HG03159 (cell line): Measurements from ENCODE around the gene ABCC1.
"Not testable (repeated sequence)": the region's sequence is repeated elsewhere in the genome, so short reads cannot be mapped to it uniquely, and the experiment has no call there.

Experiments
- ATAC-seq: cut with Tn5 transposase; IDR thresholded peaks from one replicate; pipeline ENCODE4 v1.9.1; 2021; ENCODE audit warnings: mild to moderate bottlenecking, moderate library complexity; ENCODE audit not compliant: unreplicated experiment

Gene ABCC1

DNA sequence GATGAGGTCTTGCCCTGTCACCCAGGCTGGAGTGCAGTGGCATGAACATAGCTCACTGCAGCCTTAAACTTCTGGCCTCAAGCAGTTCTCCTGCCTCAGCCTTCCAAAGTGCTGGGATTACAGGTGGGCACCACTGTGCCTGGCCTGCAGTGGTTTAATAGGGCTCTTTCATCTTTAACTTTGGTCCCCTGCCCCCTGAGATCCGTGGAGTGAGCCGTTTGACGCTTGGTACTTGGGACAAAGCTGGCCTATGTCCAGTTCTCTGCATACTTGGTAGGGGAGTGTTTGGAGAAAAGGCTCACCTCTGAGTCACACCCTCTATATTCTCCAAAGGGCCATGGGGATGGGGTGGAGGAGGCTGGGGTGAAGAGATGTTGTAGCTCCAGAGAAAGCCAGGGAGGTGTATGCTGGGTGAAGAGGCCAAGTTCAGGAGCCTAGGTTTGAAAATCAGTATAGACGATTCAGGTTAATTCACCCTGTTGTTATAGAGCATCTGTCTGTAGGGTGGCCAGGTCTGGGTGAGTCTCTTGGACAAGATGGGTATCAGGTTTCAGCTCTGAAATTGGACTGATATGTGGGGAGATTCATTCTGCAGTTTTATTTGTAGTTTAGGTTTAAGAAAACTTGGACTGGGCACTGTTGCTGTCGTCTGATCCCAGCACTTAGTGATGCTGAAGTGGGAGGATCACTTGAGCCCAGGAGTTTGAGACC lies 17.6 kb downstream of the ABCC1 start:
- no peak for ATAC-seq

DNA sequence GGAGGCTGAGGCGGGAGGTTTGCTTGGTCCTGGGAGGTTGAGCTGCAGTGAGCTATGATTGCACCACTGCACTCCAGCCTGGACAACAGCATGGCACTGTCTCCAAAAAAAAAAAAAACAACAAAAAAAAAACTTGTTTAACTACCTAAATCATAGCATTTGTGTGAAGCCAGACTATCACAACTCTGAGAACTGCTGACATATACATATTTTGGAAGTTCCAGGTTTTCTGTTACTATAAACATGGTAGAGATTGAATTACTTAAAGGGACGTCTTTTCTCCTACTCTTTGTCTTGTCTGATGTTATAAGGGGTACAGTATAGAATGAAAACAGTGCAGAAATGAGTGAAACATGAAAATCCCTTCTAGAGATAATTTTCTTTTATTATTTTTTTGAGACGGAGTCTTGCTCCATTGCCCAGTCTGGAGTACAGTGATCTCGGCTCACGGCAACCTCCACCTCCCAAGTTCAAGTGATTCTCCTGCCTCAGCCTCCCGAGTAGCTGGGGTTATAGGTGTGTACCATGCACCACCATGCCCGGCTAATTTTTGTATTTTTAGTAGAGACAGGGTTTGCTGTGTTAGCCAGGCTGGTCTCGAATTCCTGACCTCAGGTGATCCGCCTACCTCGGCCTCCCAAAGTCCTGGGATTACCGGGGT lies 18.4 kb downstream of the ABCC1 start:
- ATAC-seq: no peak

DNA sequence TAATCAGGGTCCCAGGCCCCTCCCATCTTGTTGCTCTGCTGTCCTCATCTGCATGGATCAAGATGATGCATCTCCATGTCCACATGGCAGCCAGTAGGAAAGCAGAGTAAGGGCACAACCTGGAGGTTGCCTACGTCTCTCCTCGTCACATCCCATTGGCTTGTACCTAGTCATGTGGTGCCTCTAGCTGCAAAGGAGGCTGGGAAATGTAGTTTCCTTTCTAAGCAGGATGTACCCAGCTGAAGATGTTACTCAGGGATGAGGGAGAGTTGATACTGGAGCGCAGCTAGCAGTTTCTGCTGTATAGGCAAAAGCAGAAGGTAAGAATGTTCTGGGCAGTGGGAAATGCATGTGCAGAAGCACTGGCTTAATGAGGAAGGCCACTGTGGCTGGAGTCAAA lies 20.8 kb downstream of the ABCC1 start:
- ATAC-seq: no peak

DNA sequence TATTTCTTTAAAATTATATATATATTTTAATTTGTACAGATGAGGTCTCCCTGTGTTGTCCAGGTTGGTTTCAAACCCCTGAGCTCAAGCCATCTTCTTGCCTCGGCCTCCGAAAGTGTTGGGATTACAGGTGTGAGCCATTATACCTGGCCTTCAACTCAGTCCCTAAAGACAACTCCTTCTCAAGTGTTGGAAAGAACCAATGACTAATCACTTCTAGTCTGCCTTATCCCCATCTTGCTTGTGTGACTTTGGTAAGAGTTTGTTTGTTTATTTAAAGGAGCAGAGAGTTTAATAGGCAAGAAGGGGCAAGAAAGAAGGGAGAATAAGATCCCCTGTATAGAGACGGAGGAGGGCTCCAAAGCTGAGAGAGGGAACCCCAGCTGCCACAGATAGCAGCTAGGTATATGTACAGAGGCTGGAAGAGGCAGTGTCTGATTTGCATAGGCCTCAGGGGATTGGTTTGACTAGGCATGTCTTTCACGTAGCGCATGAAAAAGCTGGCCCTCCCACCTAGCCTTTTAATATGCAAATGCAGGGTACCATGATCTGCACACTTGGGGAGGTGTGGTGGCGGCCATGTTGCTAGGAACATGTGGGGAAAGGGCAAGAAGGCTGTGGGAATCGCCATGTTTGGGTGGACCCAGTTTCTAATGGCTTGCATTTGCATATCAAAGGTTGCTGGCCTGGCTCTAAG lies 21.5 kb downstream of the ABCC1 start:
- ATAC-seq: no peak

DNA sequence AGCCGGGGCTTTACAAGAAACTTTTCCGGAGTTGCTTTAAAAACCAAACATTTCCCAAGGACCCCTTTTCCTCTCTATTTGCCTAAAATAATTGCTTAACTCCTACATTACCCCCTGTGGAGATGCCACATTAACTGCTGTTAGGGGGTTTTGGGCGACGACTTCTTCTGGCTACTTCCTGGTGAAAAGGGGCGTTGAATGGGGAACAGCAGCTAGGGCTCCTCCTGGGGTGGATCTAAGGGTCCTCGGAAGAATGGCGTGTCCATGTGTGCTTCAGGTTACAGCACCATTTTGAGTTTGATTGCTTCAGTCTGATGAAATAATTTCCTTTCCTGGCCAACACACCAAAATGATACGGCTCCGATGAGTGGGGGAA lies 22.0 kb downstream of the ABCC1 start:
- no peak for ATAC-seq

DNA sequence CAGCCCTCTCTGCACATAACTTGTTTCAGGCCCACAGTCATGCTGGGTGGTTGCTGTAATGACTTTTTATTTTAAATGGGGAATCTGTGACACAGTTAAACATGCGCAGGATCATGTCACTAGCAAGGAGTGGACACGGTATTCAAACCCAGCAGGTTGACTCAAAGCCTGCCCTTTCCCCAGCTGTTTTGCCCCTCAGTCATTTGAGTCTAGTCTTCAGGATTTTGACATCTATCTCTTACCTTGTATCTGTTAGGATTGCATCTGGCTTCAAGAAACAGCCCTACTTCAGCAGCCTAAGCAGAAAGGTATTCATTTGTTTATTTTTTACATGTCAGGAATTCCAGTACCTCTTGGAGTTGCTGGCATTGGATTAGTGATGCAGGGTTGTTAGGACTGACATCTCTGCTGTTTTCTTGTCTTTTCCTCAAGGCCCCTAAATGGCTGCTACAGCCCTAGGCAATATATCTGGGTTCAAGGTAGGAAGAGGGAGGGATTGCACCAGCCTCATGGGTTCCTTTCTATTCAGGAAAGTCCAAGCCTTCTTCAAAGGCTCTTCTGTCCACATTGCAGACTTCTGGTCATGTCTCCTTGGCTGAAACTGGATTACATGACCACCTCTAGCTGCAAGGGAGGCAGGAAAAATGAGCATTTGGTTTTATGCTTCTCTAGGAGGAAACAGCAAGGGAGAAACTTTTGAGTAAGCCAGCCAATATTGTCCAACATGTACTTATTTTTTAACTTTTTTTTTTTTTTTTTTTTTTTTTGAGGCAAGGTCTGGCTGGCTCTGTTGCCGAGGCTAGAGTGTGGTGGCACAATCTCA lies 22.8 kb downstream of the ABCC1 start:
- ATAC-seq: no peak

DNA sequence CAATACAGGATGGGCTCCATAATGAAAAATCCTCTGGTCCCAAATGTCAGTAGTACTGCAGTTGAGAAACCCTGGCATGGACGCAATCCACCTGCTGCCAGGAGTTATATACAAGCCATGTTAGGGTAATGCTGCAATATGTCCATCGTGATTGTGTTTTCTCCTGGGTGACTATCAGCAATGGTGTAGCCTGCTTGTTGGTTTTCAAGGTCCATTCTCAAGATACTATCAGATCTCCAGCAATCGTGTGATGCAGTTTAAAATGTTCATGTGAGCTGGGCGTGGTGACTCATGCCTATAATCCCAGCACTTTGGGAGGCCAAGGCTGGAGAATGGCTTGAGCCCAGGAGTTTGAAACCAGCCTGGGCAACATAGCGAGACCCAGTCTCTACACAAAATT lies 24.0 kb downstream of the ABCC1 start:
- no peak for ATAC-seq

DNA sequence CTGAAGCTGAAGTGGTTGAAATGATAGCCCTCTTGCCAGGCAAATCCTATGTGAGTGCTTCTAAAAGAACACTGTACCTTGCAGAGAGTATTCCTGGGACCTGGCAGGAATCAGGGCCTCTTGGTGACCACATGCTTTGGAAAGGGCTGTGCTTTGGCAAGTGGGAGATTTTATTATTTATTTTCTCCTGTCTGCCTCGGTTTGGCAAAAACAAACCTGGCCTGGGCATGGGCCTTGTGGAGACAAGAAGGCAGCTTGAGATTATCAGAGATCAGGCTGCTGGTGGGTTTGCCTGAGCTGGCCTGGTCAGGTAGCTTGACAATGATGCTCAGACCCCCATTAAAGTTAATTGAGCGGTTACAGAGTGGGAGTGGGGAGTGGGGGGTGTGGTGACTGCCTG lies 24.6 kb downstream of the ABCC1 start:
- ATAC-seq: no peak

DNA sequence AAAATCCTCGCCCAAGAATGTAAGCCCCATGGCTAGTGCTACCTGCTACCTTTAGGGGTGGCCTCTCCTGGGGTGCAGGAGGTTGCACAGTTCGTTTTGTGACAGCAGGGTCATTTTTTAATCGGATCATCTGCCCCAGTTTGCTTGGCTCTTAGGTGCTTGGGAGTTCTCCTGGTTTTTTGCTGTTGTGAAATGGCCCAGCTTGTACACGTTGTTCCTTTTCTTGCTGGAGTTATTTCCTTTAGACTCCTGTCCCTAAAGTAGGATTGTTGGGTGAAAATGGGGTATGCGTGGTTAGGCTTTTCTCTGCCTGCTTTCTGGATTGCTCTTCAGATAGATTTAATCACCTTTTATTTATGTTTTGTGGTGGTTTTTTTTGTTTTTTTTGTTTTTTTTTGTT lies 25.8 kb downstream of the ABCC1 start:
- no peak for ATAC-seq

DNA sequence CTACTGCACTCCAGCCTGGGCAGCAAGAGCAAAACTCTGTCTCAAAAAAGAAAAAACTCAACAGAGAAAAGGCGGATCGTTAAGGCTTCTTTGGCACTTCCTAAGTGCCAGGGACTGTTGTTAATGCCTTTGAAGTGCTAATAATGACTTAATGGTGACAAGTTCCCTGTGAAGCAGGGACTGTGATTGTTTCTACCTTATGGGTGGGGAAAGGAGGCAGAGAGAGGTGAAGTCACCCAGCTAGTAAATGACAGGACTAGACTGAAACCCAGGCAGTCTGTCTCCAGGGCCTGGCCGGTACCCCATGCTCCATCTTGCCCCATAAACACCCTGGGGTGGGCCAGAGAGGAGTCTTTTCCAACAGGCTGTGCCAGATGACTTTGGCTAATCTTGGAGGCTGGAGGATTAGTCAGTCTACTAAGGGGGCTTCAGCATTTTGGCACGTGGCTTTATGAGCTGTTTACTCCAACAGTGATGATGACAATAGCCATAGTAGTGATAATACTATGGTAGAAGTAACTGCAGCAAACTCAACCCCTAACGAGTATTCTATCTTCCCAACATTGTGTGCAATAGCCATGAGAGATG lies 26.9 kb downstream of the ABCC1 start:
- ATAC-seq: no peak

DNA sequence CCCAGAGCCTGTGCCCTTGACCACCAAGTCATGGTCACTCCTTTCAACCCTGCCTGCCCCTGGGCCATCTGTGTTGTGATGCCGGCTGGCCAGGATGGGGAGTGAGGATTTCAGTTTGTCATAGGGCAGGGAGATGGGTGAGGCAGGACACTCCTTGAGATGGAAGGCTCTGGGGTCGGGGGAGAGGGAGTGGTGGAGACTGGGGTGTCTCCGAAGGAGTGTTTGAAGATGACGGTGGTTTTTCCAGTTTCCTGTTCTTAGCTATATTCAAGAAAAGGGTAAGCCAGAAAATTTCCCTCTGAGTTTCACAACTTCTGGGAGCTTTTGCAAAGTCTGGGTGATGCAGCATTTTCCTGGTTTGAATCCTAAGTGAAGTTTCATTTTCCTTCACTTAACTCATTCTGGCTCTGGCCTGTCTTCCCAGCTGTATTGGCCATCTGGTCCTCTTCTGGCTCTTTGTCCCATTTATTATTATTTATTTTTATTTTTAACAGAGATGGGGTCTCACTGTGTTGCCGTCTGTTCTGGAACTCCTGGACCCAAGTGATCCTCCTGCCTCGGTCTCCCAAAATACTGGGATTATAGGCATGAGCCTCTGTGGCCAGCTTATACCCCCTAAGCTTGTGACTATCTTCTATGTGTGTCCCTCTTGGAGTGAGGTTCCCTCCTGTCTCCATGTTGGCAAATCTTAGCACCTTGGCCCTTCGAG lies 27.7 kb downstream of the ABCC1 start:
- no peak for ATAC-seq

DNA sequence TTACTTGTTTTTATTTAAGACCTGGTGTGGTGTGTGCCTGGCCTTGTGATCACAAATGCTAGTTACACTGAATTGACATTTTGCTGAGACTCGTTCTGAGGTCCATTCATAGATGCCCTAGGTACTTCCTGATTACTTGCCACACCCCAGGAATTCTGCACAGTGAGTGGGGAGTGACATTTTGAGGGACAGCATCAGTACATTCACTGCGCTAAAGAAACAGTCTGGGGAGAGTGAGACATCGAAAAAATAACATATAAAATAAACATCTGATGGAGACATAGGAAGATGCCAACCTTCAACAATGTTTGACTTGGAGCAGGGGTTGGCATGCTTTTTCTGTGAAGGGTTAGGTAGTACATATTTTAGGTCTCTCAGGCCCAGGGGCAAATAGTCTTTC lies 30.4 kb downstream of the ABCC1 start:
- no peak for ATAC-seq

DNA sequence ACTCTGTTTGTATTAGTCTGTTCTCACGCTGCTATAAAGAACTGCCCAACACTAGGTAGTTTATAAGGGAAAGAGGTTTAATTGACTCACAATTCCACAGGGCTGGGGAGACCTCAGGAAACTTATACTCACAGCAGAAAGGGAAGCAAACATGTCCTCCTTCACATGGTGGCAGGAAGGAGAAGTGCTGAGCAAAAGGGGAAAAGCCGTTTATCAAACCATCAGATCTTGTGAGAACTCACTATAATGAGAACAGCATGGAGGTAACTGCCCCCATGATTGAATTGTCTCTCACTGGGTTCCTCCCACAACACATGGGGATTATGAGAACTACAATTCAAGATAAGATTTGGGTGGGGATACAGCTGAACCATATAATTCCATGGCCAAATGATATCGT lies 30.9 kb downstream of the ABCC1 start:
- no peak for ATAC-seq

DNA sequence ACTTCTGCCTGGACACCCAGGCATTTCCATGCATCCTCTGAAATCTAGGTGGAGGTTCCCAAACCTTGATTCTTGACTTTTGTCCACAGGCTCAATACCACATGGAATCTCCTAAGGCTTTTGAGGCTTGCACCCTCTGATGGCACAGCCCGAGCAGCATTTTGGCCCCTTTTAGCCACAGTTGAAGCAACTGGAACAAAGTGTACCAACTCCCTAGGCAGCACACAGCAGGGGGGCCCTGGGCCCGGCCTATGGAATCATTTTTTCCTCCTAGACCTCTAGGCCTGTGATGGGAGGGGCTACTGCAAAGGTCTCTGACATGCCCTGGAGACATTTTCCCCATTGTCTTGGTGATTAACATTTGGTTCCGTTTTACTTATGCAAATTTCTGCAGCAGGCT lies 32.0 kb downstream of the ABCC1 start:
- ATAC-seq: no peak

DNA sequence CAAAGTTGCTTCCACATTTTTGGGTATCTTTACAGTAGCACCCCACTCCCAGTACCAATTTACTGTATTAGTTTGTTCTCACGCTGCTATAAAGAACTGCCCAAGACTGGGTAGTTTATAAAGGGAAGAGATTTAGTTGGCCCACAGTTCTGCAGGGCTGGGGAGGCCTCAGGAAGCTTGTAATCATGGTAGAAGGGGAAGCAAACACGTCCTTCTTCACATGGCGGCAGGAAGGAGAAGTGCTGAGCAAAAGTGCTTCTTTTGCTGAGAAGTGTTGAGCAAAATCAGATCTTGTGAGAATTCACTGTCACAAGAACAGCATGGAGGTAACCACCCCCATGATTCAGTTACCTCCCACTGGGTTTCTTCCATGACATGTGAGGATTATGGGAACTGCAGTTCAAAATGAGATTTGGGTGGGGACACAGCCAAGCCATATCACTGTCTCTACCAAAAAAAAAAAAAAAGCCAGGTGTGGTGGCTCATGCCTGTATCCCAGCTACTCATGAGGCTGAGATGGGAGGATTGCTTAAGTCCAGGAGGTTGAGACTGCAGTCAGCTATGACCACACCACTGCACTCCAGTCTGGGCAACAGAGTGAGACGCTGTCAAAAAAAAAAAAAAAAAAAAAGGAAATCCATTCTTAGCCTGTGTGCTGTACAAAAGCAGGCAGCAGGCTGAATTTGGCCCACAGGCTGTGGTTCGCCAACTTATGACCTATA lies 32.9 kb downstream of the ABCC1 start:
- not testable (repeated sequence) for ATAC-seq

DNA sequence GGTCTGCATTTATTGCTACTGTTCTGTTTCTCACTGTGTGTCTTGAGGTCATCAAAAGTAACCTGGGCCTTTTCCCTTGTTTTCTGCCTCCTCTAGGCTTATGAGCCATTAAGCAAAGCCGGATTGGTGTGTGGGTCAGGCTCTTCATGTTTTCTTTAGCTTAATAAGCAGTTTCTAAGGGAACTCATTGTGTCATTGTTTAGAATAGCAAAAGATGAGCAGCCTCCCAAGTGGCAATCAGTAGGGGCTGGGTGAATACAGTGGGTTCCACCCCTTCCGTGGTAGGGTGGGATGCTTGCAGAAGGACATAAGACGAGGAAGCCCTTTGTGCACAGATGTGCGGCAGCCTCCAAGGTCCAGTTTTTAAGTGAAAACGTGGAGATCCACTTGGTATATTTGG lies 34.5 kb downstream of the ABCC1 start:
- no peak for ATAC-seq

DNA sequence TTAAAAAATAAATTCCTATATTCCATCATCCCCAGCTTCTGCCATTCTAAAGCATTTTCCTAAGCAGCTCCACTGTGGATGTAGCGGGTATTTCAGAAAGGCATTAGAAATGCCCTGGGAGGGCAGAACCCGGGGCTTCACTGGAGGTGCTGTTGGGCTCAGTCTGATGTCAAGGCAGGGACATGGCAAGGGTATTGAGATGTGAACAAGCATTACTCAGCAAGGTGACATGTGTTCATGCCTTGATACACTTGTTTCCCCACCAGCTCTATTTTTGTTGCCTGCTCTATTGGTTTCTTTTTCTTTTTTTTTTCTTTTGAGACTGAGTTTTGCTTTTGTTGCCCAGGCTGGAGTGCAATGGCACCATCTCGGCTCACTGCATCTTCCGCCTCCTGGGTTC lies 35.7 kb downstream of the ABCC1 start:
- no peak for ATAC-seq

DNA sequence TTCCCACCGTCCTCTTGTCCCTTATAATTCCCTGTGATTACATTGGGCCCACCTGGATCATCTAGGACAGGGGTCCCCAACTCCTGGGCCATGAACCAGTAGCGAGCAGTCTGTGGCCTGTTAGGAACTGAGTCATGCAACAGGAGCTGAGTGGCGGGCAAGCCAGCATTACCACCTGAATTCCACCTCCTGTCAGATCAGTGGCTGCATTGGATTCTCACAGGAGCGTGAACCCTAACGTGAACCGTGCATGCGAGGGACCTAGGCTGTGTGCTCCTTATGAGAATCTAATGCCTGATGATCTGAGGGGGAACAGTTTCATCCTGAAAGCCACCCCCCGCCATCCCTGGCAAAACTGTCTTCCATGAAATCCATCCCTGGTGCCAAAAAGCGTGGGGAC lies 36.8 kb downstream of the ABCC1 start:
- no peak for ATAC-seq

DNA sequence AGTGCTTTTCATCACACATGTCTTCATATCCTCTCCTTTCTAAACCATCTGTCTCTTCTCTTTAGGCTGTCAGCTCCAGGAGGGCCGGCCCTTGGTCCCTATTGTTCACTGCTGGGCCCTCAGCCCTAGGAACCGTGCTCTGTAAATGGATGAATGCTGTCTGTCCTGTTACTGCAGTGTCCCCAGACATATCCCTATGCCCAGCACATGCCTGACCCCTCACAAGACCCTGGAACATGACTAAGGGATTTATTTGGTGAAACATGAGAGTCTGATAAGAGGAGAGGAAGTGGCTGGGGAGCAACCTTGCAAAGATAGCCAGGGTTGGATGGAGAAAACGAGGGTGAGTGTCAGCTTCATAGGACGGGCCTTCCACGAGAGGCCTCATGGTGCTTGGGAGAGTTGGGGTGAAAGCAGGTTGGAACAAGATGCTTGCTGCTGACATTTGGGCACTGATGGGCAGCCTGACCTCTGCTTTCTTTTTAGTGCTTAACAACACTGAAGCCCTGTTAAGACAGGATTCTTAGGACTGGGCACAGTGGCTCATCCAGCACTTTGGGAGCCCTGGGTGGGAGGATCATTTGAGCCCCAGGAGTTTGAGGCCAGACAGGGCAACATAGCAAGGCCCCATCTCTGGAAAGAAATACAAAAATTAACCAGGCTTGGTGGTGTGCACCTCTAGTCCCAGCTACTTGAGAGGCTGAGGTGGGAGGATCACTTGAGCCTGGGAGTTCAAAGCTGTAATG lies 39.0 kb downstream of the ABCC1 start:
- no peak for ATAC-seq
